Endothelial cell of hepatic sinusoid (primary cell): ENCODE results near the gene MYO7B.

Source experiments
- in situ Hi-C: cut with HindIII; loops from 2 replicates; pipeline ENCODE4 v1.10.0; 2017; ENCODE audit warnings: low sequenced_read_pairs

The MYO7B gene

DNA sequence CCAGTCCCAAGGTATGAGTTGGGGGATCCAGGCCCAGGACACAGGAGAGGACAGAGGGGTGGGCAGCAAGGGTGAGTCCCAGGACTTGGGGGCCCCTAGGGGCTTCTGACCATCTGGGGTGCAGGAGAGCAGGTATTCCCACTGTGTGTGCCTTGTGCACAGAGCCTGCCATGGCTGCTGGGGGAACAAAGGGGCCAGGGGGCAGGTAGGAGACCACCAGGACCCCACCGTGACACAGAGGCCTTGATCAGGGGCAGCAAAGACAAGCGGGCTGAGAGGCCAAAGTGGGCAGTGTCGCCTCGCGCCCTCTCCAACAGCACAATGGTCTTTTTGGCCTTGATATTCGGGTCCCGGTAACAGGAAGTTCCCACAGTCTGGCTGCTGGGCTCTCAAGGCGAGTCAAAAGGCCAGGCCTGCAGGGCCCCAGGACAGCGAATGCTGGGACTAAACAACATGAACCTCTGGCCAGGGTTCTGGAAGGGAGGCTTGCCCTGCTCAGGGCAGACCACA lies 98.1 kb downstream of the MYO7B start:
- in situ Hi-C loops = no loop called here

DNA sequence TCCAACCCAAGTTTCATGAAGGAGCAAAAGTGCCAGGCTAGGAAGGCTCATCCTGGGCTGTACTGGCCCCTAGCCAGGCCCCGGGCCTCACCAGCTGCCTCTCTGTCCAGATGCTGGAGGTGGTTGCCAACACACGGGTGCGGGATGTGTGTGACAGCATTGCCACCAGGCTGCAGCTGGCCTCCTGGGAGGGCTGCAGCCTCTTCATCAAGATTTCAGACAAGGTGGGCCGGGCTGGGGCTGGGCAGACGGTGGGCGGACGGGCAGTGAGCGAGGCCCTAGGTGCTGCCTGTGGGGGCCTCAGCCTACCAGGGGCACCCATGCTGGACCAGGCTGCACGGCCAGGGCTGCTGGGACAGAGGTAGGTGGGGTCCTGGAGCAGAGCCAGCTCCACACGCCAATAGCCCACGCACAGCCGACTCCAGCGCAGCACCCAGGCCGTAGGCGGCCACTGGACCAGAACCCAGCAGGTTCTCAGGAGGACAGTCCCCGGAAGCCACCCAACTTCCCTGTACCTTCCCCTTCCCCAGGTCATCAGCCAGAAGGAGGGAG lies 98.7 kb downstream of the MYO7B start:
- in situ Hi-C loops = no loop called here

DNA sequence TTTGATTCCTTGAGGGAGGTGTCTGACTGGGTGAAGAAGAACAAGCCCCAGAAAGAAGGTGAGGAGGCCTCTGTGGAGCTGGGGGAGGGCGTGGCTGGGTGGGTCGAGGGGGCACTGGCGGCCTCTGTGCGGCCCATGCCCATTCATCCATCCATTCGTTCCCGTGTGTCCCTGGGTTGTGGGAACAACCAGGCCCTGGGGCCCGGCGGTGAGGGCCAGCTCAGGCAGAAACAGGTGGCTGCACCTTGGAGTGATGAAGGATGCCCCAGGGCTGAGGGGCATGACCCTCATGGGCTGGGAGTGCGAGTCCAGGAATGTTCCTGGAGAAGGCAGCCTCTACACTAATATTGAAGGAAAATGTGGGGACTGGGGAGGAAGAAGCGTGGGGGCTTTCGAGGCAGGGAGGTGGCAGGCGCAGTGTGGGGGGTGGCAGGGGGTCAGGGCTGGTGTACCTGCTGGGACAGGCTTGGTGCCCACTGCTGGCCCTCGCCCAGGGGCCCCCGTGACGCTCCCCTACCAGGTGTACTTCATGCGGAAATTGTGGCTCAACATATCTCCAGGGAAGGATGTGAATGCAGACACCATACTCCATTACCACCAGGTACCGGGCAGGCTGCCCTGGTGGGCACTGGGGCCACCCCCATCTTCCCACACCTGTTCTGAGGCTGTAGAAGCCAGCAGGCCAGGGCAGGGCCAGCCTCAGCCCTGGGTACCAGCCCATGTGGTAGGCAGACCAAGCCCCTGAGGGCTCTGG lies 99.3 kb downstream of the MYO7B start:
- in situ Hi-C loops = no loop called here

DNA sequence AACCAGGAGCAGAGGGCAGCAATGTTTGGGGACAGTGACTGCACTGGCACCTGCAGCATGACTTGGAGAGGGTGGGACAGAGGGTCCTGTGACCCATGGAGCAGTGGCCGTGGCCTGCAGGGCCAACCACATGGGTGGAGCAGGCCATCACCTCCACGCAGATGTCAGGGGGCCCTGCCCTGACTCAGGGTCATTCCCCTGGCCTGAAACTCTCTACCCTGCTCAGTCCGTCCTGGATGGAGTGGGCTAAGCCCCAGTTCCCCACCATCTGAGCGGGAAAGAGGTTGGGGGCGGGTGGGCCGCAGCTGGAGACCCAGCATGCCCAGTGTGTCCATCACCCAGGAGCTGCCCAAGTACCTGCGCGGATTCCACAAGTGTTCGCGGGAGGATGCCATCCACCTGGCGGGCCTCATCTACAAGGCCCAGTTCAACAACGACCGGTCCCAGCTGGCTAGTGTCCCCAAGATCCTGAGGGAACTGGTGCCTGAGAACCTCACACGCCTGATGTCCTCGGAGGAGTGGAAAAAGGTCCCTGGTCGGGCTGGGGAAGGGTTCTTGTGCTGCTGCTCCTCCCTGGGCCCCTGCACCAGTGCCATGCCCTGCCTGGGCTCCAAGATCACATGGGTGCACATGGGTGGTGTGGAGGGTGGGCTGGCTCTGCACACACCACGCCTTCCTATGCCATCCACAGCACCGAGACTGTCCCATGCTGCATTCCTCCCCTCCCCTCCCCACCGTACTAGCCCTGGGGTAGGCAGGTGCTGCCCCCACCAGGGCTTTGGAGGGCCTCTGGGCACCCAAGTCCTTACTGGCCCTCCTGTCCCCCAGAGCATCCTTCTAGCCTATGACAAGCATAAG lies 100.1 kb downstream of the MYO7B start:
- in situ Hi-C loops = no loop called here

DNA sequence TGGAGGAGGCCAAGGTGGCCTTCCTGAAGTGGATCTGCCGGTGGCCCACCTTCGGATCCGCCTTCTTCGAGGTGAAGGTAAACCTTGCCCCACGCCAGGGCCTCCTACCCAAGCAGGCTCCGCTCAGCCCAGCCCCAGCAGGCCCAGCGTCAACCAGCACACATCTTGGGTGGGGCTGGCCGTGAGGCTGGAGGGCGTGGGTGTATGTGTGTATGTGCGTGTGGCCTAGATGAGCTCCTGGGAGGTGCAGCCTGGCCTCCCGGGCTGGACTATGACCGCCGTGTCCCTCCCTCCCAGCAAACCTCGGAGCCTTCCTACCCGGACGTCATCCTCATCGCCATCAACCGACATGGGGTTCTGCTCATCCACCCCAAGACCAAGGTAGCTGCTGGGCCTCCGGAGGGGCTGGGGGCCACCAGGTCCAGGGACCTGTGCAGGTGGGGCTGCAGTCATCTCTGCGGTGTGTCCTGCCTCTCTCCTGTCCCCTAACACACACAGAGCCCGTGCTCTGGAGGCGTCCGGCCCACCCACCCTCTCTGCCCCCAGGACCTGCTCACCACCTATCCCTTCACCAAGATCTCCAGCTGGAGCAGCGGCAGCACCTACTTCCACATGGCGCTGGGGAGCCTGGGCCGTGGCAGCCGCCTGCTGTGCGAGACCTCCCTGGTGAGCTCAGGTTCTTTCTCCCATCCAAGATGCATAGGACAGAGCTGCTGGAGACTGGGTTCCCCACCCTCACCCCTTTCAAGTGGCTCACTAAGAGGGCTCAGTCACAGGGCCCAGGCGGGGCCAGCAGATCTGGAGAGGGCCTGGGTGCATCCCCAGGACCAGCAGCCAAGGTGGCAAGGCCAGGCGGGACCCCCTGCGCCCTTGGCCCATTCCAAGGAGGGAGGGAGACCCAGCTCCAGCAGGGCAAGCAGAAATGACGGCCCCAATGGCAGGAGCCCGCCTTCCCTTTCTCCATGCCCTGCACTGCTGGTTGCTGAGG lies 101.1 kb downstream of the MYO7B start:
- in situ Hi-C loops = no loop called here

DNA sequence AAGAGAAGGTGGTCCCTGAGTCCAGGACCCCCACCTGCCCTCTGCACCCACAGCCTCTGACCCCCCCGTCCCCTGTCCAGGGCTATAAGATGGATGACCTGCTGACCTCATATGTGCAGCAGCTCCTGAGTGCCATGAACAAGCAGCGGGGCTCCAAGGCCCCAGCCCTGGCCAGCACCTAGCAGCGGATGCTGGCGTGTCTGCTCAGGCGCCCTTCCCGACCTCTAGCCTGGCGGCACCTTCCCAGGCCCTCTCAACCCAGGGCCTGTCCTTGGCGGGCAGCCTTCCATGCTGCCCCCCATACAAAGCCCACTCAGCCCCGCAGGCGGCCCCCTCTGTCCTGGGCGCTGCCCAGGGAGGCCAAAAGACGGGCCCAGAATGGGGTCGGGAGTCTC lies 101.8 kb downstream of the MYO7B start:
- in situ Hi-C loops = no loop called here

DNA sequence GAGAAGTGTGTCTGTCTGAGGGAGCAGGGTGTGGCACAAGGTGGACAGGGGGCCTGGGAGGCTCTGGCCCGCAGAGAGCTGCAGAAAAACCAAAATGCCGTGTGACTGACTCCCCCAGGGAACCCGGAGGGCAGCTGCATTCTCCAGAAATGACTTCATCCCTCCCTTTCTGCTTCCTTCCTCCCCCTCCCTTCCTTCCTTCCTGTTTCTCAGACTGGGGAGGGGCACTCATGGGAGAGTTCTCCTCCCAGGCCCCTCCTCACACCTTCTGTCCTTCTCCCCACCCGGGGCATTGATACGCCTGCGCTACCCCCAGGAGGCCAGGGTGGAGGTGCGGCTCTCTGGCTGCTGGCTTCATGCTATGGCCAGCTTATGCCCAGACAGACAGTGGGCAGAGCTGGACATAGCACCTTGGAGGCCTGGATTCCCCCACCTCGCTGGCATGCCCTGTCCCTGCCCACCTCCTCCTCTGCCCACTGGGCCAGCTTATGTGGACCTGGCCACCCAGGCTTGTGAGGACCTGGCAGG lies 102.3 kb downstream of the MYO7B start:
- in situ Hi-C loops = no loop called here

DNA sequence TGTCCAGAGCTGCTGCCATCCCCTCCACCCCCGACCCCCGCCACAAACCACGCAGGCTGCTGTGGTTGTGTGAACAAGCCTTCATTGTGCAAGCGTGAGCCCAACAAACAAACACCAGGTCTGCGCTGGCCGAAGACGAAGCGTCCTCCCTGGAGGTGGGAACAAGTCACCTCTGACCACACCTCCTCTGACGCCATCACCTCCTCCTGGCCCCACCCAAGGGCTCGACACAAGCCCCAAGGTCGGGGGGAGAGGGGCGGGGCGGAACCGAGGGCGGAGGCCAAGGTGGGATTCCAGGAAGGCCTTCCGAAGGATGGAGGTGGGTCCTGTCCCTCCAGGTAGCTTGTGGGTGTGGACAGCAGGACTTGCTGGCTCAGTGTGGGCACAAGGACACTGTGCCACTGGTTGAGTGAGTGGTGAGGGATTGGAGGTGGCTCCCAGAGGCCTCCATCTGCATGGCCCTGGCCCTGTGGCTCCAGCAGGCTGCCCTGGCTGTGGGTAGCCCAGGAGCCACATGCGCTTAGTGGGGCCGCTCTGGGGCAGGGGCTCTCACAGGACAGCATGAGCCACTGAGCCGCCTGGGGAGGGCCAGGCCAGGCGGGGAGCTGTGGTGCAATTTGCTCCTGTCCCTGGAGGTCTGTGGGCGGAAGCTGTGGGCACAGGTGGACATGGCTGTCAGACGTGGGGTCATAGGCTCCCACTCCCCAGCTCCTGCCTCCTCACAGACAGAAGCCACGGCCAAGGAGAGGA lies 103.1 kb downstream of the MYO7B start:
- in situ Hi-C loops = no loop called here

DNA sequence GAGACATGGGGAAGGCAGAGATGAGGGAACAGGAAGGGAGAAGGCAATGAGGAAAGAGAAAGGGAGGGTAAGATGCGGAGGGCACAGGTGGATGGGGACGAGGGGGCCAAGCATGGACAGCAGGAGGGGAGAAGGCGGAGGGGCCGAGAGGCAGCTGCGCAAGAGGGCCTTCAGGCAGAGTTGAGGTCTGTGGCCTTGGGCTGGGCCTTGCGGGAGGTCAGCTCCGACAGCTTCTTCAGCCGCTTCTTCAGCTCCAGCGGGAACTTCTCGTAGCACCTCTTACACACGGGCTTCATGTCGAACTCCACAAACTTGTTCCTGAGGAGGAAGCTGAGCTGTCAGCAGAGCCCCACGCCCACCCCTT lies 103.6 kb downstream of the MYO7B start:
- in situ Hi-C loops = no loop called here

DNA sequence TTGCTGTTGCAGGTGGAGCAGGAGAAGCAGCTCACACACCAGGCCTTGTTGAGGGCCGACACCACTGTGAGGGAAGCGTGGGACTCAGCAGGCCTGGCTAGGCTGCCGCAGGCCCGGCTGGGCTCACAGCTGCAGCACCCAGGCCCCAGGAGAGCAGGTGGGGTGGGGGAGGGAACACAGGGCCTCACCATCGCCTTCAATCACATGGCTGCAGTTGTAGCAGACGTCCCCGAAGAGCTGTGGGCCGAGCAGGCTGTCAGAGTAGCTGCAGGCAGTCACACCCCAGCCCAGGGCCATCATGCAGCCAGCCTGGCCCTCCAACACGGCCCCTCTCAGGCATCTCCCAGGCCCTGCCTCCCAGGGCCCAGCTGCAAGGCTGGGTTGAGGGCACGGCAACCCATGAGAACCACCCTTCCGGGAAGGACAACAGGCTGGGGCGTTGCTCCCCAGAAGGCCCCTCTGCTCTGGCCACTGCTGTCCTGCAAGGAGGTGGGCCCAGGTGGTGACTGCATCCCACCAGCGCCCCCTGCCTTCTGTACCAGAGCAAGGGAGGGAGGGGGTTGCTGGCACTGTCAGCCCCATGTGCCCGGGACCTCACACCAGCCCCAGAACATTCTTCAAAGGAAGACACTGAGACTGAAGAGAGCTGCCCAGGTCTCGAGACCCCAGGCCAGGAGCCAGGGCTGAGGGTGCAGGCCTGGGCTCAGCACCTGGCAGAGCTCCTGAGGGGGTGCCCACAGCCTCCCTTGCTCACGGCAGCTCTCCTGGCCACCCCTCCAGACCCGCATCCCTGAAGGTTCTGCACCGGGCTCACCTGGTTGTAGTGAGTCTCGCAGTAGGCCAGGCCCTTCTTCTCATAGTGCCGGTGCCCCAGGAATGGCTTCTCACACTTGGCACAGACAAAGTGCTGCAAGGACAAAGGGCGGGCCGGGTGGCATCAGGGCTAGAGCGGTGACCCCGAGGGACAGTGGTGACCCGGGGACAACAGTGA lies 104.9 kb downstream of the MYO7B start:
- in situ Hi-C loops = no loop called here

DNA sequence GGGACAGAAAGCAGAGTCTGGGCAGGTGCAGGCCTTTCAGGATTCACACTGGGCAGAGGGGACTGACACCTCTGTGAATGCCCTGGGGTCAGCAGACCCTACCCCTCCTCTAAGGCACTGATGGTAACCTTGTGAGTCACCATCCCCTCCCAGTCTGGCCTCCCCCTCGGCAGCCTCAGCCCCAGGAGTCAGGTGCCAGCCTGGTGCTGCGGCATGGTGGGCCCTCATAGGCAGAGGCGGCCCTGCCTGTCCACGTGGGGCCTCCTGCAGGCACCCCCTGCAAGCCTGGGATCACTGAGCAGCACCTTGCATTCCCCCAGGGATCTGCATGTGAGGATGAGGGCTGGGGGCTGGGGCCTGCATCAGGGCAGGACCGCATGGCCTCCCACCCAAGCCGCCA lies 105.7 kb downstream of the MYO7B start:
- in situ Hi-C loops = no loop called here

DNA sequence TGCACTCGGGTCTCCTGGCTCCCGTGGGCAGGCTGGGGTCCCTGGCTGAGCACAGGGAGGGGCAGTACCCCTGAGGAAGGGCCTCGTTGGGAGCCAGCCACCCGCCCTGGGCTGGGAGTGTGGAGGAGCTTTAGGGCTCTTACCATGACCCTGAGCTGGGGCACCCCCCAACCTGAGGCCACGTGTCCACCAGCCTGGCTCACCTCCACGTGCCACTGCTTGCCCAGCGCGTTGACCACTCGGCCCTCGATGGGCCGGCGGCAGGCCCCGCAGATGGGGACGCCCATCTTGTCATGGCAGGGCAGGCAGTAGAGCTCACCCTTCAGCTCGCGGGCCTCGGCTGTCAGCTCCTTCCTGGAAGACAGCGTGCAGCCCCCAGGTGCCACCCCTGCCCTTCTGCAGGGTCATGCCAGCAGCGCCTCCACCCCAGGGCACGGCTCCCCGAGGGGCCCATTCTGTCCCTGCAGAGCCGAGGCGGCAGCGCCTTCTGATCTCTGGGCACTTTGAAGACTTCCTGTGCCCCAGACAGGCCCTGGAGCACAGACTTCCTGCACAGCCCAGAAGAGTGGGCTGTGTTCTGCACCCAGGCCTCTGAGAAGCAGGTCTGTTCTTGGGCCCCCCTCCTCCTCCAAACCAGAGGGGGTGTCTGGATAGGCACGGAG lies 106.5 kb downstream of the MYO7B start:
- in situ Hi-C loops = no loop called here

DNA sequence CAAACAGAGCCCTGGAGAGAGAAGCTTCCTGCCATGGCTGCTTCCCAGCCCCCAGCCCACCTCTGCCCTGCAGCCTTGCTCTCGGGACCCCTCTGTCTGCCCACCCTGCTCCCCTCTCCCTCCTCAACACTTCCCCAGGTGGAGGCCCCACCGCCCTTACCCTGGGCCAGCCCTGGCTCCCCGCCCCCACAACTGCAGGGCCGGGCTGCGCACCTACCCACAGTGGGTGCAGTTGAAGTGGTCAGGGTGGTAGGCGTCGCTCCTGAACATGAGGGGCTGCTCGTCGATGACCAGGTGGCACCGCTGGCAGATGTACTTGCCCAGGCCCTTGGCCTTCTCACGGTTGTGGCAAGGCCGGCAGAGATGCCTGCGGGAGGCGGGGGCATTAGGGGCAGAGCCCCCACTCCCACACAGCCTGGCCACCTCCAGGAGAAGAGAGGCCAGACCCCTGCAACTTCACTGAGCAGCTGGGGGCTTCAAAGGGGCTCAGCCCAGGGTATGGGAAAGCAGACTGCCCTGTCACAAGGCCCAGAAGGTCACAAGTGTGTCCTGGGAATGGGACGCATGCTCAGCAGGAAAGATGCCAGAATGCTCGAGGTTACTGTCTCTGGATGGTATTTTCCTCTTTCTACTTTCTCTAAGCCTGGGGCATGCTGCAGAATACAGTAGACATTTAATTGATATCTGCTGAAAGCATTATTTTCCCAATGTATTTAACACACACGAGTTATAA lies 107.4 kb downstream of the MYO7B start:
- in situ Hi-C loops = no loop called here

DNA sequence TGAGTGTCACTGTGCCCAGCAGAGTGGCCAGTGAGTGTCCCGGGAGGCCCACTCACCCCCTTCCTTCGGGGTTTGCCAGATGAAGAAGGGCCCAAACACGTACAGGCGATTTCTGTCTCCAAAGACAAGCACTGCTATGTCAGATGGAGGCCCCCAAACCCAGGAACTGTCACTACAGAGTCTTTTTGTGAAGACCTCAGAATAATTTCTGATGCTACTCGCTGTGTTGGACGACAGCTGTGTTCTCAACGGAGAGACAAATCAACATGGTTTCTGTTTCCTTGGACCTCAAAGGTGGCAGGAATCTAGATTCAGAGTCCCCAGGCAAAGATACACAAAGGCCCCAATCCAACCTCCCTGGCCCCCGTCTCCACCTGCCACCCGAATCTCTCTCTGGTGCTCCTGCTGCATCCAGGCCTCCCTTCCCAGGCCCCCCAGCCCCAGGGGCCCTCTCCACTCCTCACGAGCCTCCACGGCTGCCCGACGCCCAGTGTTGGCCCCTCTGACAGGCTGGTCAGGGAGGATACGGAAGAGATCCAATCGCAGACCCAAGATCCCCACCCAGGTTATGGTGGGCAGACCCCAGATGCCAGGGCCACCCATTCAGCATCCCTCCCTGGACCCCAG lies 108.1 kb downstream of the MYO7B start:
- in situ Hi-C loops = no loop called here

DNA sequence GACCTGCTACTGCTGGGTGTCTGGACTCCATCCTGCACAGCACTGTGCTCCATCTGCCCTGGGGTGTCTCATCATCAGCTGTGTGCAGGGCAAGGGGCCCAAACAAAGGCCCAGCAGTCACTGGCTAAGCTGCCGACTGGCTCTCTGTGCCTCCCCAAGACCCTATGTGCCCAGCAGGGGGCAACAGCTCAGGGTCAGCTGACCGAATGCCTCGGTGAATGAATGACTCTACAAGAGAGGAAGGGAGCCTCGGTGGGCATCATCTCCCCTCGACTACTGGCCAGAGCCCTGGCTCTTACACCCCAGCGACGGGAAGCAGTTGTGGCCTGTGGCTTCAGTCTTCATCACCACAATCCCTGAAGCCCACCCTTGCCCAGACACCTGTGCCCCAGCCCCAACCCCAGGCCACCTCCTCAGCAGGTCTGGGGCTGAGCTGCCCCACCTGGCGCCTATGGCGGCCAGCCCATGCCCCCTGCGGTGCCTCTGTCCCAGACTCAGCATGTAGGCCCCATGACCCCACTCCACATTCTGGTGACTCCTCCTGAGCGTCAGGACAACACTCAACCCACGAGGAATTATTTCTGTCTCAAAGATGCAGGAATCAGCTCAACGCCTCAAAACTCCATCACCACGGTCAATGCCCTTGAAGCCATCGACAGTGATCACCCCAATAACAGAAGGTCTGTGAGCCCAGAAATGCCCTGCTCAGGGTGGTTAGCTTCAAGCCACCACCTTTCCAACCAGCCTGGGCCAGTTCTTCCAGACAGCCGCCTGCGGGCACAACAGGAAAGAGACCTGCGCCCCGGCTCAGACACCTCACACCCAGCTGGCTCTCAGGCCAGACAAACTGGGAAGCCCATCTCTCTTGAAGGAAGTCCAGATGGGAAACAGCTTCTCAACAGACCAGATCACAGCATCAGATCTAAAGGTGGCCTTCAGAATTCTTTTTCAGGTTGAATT lies 108.9 kb downstream of the MYO7B start:
- in situ Hi-C loops = no loop called here

DNA sequence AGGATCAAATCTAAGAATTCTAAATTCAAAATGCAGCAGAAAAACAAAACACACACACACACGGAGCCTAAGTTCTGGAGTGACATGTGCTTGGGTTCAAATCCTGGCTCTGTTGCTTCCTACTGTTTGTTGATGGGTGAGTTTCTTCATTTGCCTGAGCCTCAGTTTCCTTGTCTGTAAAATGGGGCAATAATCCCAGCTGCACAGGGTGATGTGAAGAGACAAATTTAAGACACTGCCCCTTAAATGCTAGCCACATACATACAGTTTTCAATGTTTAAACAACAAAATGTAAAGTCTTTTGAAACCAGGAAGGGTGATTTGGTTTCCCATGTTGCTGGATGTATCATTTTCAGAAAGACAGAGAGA lies 109.5 kb downstream of the MYO7B start:
- in situ Hi-C loops = no loop called here
